ENCODE measurements around the gene PROSER3. TPM values are rescaled to one million over a fixed set of nuclear protein-coding genes. Genes with fewer than 3 reads are reported as not detected.

Gene PROSER3
- total and polyA plus RNA-seq, 9 of the 15 experiments (the other 6 are each of a cell fraction or from before 2014, with no cell fraction given): 1.0 to 39.5 (median 5.1) TPM

- peak; percentile 70 to 88 for TF ChIP-seq MNT (conservative IDR thresholded peaks at IDR 0.05)
- no peak for TF ChIP-seq EHMT2 (IDR thresholded peaks at IDR 0.05)
- TF ChIP-seq NR1H2 (CRISPR knock-in tag; IDR thresholded peaks at IDR 0.05): no peak
- TF ChIP-seq NONO (IDR thresholded peaks at IDR 0.05; ENCODE audit: low read depth in 2 of 2, low read length in 1 of 2): no peak
- peak; percentile 86 for TF ChIP-seq POLR2A (conservative IDR thresholded peaks at IDR 0.05)
- peak; percentile 52; the same call in 1 of the 2 replicates for TF ChIP-seq RB1 (IDR thresholded peaks at IDR 0.05; ENCODE audit: low read depth)
- no peak for TF ChIP-seq RBM39 (optimal IDR thresholded peaks at IDR 0.05; ENCODE audit: low read depth, low read length)
- no peak for TF ChIP-seq ATF1 (CRISPR knock-in tag; IDR thresholded peaks at IDR 0.05)
- TF ChIP-seq ATF1 (tag; IDR thresholded peaks at IDR 0.05): no peak
- no peak for TF ChIP-seq ZBTB43 (CRISPR knock-in tag; IDR thresholded peaks at IDR 0.05)
- no peak for TF ChIP-seq NFE2L1 (tag; IDR thresholded peaks at IDR 0.05; ENCODE audit: borderline replicate concordance, low read depth)
- TF ChIP-seq CREB1 (IDR thresholded peaks at IDR 0.05): no peak; the same call in 1 of the 2 replicates
- no peak for TF ChIP-seq CREB1 (CRISPR knock-in tag; IDR thresholded peaks at IDR 0.05)
- no peak for TF ChIP-seq RFX7 (CRISPR knock-in tag; IDR thresholded peaks at IDR 0.05)
- no peak for TF ChIP-seq NUFIP1 (IDR thresholded peaks at IDR 0.05; ENCODE audit: partially characterized antibody)
- TF ChIP-seq CTBP1 (IDR thresholded peaks at IDR 0.05; ENCODE audit: borderline replicate concordance): 0 out of 2 replicates have a peak, but pooled peaks have one; percentile 12
- no peak for TF ChIP-seq CREBBP (IDR thresholded peaks at IDR 0.05; ENCODE audit: low read depth, low read length)
- 0 out of 2 replicates have a peak, but pooled peaks have one; percentile 11 for TF ChIP-seq HES1 (IDR thresholded peaks at IDR 0.05; ENCODE audit: low read depth)
- no peak for TF ChIP-seq KLF13 (tag; IDR thresholded peaks at IDR 0.05; ENCODE audit: borderline replicate concordance, low read depth)
- TF ChIP-seq RFX1 (IDR thresholded peaks at IDR 0.05): no peak
- TF ChIP-seq ZNF780A (CRISPR knock-in tag; IDR thresholded peaks at IDR 0.05): no peak
- peak; percentile 79 for TF ChIP-seq SUPT5H (IDR thresholded peaks at IDR 0.05)
- 0 out of 2 replicates have a peak, but pooled peaks have one; percentile 30 for TF ChIP-seq FOXP1 (CRISPR knock-in tag; IDR thresholded peaks at IDR 0.05)
- TF ChIP-seq PHB (CRISPR knock-in tag; IDR thresholded peaks at IDR 0.05): no peak
- no peak for TF ChIP-seq ZNF23 (CRISPR knock-in tag; IDR thresholded peaks at IDR 0.05)
- TF ChIP-seq ZBTB9 (CRISPR knock-in tag; IDR thresholded peaks at IDR 0.05): no peak
- 0 out of 2 replicates have a peak, but pooled peaks have one; percentile 22 for TF ChIP-seq XRCC5 (IDR thresholded peaks at IDR 0.05; ENCODE audit: low read depth, low read length)
These were observed 13.3 kb upstream of the PROSER3 start (continued) for GRCh38 chr19:35744430-35745327.

All from K562 (cell line).